NCI-H1694 treated with DMSO at 0.1 percent for 48 hours (cell line): ENCODE results near the gene MPP1.

Experiments
- DNase-seq: peaks from one replicate; lab custom pipeline; 2025; lab: John Stamatoyannopoulos, UW

Gene MPP1

GRCh38 chrX:154812341-154813101, 7.2 kb upstream of the MPP1 start:
- DNase-seq = no peak

DNA sequence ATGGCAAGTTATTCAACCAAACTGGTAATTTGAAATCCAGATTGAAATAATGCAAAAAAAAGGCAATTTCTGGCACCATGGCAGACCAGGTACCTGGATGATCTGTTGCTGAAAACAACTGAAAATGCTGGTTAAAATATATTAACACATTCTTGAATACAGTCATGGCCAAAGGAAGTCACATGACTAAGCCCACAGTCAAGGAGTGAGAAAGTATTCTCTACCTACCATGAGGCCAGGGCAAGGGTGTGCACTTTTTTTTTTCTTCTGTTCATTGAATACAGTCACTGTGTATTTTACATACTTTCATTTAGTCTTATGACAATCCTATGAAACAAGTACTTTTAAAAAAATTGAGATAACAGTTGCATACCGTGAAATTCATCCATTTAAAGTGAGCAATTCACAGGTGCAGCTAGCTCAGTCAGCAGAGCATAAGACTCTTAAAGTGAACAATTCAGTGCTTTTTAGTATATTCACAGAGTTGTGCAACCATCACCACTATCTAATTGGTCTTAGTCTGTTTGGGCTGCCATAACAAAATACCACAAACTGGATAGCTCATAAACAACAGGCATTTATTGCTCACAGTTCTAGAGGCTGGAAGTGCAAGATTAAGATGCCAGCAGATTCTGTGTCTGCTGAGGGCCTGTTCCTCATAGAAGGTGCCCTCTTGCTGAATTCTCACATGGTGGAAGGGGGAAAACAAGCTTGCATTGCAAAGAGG, 4.8 kb upstream of the MPP1 start:
- DNase-seq = no peak

DNA sequence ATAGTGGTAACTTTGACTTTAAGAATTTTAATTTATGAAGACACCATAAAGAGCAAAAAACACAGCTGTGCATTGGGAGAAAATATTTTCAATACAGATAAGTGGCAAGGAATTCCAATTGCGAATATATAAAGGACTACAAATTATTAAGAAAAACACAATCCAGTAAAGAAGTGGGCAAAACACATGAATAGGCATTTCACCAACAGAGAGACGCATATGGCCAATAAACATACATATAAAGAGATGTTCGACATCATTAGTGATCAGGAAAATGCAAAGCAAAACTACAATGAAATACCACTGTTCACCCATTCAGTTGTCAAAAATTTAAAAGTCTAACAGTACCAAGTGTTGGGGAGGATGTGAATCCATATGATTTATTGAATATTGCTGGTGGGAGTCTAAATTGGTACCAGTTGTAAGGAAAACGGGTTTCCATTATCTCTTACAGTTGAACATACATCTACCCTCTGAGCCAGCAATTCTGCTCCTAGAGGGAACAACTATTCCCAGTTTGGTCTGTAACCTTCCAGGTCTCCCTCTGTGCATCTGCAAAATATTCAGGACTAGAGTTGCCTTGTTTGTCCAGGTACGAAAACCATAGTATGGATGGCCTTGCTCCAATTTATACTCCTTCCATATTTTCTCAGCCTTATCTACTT, 1.7 kb upstream of the MPP1 start:
- DNase-seq = no peak

DNA sequence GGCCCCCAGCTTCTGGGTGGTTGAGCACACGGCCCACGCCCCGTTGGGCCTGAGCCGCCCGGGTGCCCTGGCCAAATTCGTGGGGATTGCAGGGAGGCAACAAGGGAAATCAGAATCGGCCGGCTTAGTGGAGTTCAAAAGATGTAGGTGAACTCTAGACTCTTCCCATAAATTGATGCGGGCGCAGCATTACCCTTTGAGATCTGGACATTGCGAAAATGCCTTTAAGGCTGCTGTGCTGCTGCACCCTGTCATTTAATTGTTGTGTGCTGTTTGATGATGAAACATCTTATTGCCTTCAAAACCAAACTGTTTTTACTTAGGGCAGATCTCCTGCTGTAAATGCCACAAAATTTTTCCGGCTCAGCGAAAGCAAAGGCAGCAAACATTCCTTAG, 409 bp upstream of the MPP1 start:
- no peak for DNase-seq

DNA sequence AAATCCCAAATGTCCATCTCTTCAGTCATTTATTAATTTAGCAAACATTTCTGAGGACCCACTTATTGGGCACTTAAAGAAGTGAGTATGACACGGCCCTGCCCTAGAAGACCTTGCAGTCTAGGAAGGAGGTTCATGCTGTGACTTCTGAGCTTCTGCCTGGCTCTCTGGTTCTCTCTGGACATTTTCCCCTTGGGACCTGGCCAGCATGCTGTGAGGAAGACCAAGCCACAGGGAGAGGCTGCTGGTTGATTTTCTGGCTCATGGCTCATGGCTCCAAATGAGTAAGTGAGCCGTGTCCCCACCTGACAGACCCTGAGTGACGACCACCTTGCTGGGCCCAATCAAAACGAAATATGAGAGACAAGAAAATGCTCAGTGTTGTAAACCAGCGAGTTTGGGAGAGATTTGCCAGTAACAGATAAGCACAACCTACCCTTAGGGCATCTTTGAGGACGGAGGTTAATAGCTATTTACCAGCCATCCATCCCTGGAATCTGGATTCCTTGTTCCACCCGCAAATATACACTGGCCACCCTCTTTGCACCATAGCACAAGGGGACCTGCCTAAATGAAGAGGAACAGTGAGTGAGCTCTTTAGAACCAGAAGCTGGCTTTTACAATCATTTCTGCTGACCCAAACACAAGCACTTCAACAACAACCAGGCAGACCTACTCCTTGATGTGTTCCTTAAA, 876 bp downstream of the MPP1 start:
- DNase-seq = no peak

DNA sequence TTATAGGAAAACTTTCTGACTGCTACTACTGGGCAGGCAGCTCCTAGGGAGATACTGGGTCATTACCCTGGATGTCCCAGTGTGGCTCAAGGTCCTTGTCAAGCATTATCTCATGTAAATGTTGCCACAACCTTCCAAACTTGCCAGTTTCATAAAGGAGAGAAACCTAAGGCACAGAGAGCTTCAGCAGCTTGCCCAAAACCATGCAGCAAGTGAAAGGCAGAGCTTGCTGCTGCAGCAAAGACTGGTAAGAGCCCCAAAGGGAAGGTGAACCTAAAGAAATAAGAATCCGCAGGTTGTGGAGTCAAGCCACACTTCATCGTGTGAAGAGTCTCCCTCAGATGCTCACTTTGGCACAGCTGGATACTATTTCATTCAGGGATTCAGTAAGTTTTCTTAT, 2.3 kb downstream of the MPP1 start:
- DNase-seq = no peak

- no peak for DNase-seq
These were observed 4.6 kb downstream of the MPP1 start for GRCh38 chrX:154800478-154801210.

- no peak for DNase-seq
These were observed 5.5 kb downstream of the MPP1 start for GRCh38 chrX:154799556-154800348.

DNA sequence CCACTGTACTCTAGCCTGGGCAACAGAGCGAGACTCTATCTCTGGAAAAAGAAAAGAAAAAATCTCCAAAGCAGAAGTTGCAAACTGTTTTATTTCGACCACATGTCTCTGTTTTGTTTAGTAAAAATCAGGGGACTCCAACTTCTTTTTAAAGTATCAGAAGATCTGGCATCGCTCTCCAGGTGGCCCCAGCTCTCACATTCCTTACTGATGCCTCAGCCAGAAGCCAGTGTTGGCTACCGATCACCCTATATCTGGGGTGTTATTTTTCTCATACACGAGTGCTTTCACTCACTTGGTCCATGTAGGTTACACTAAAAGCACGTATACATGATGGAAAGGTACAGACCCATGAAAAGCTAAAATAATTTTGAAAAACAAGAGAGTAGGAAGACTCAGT, 8.3 kb downstream of the MPP1 start:
- DNase-seq = no peak

DNA sequence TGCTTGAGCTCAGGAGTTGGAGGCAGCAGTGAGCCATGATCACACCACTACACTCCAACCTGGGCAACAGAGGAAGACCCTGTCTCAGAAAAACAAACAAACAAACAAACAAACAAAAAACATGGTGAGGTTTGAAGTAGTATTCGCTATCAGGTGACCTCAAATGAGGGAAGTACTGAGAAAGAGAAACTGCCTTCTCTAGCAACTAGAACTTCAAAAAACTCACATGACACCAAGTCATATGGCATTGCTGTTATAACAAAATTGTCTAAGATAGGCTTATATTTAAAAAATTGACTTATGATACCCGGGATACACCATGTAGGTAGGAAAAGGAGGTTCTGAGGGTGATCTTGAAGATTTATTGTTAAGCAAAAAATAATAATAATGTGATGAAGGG, 10.3 kb downstream of the MPP1 start:
- DNase-seq = no peak

DNA sequence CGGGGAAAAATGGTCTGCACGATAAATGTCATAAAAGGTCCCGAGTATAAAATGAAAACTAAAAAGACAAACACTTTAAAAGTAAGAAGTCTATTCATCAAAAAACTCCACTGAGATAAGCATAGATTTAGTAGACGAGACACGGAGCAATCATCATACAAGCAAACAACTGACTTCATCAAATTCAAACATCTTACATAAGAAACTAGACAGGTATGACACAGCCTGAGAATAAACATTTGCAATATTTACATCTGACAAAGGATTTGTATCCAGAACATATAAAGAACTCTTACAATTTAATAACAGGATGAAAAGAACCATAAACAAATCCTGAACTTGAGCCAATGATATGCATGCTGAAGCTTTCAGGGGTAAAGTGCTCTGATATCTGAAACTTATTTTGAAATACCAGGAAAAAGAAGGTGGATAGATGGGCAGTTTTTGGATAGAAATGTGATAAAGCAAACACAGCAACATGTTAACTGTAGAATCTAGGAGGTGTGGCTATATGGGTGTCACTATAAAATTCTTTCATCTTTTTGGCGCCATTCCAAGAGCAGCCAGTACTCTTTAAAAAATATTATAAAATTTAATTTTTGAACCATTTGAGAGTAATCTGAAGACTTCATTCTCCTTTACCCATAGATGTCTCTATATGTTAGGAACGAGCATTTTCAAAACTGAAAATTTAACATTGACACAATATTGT, 12.0 kb downstream of the MPP1 start:
- DNase-seq = no peak

DNA sequence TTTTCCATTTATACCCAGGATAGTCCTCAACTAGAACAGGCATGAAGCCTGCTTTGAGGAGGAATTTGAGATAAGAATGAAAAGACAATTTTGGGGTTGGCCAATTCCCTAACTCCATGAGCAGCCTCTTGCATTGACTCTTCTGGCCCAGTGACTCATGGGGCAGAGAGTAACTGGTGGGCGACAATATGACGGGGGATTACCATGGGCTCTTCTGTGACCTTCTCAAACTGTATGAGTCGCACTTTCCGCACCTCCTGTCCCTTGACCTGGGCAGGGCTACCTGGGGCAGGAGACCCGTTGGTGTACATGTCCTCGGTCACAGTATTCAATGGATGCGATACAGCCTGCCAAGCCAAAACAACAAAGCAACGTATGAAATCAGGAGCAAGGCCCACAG, 13.3 kb downstream of the MPP1 start:
- DNase-seq = no peak

DNA sequence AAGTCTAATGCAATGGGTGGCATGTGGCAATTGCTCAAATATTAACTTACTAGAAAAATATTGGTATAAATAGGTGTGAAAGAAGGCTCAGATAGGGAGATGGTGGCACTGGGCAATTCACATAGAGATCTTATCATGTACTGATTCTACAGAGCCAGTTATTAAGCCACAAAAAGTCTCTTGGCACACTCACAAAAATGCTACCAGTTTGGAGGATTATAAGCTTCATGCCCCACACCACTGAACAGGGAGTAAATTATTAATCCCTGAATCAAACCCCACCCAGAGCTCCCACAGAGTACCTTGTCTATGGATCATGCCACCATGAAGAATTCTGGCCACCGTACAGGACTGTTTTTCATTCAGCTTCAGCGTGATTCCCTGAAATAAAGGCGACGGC, 13.8 kb downstream of the MPP1 start:
- DNase-seq = no peak

DNA sequence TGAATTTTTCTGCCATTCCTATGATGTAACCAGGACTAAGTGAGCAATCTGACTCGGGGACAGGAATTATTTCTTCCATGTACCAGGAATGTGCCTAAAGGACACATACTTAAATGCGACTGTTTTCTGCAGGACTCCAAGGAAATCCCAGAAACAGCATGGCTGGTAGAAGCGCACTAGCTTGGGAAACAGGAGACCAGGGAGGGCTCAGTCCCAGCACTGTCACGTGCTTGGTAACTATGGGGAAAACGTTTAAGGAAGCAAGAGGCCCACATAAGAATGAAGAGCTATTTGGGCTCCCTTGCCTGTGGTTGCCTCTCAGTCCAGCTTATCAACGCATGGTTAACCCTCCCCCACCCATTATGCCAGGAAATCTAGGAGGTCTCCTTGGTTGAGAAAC, 19.6 kb downstream of the MPP1 start:
- DNase-seq = no peak

DNA sequence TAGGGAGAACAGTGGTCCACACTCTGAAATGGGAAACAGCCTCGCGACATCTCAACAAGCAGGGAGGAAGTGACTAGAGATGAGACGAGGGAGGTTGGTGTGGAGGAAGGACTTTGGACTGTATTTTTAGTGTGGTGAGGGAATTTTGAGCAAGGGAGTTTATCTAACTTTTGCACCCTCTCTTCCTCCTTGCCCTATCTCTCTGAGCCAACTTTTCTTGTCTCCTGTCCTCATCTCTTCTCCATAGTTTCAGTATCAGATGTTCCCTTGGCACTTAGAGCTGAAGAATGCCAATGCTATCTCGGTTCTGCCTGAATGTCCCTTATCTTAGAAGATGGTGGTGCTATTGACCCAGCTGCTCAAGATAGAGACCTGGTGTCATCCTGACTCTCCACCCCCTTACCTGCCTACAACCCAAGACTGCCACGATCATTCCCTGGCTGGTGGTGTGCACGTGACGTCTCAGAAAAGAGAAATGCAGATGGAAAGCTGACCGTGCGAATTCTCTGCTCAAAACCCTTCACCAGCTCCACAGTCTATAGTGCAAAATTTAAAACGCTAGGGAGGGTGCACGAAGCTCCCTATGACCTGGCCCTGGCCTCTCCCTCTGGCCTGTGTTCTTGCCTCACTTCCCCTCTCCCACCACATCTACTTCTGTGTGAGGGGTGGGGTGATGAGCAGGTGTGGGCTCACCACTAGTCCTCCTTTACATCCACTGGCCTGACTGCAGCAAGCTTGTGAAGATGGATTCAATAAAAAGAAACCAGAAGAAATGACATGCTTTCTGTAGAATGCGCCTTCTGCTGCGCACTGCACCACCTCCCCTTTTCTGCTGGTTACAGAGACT, 20.9 kb downstream of the MPP1 start:
- DNase-seq = no peak

DNA sequence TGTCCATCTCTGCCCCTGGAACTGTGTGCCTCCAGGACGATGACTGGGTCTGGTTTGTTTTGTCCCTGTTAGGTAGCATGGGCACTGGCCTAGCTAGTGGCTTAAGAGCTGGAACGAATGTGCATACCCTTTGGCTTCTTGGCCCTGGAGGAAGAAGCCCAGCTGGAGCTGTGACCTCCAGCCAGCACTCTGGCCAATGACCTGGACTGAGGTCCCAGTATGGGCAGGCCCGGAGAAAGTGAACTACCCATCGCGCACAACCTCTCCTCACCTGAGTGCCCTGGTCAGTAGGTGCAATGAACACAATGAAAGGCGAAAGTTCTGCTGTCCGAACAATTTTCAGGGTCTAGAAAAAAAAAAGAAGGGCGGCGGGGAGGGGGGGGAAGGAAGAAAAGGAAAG, 24.3 kb downstream of the MPP1 start:
- no peak for DNase-seq

GRCh38 chrX:154779261-154779660, 26.0 kb downstream of the MPP1 start:
- no peak for DNase-seq

DNA sequence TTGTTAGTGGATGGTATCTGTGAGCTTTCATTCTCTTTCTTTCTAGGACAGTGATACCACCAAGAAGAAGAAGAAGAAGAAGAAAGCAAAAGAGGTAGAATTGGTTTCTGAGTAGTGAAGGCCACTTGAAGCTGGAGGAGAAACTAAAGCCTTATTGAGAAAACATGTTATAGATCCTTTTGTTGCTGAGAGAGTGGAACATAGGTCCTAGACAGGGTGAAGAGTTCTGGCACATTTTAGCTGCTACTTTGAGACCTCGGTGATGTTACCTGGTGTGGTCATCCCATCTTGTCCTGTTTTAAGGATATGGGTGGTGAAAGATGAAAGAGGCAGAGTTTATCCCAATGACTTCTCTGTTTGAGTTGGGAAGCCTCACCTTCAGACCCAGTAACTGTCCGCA, 28.5 kb downstream of the MPP1 start:
- DNase-seq = no peak
